HFFc6 (cell line): ENCODE data around the gene CES1. TPM values are rescaled to one million over a fixed set of nuclear protein-coding genes. Genes with fewer than 3 reads are reported as not detected.
"Not testable (repeated sequence)": the region's sequence is repeated elsewhere in the genome, so short reads cannot be mapped to it uniquely, and the experiment has no call there.

ENCODE experiments used
- DNase-seq: peaks from one replicate; pipeline ENCODE4 v3.0.0-alpha.2; 2018
- H3K27ac Mint-ChIP-seq: 2 replicates; pipeline ENCODE4 v1.8.0; 2020; ENCODE audit warnings: mild to moderate bottlenecking, mixed read lengths
- H3K27me3 Mint-ChIP-seq: 2 replicates; pipeline ENCODE4 v1.8.0; 2021; ENCODE audit warnings: mild to moderate bottlenecking, moderate library complexity, mixed read lengths; ENCODE audit not compliant: insufficient read depth
- H3K36me3 Mint-ChIP-seq: 2 replicates; pipeline ENCODE4 v1.8.0; 2021; ENCODE audit warnings: low read depth, mixed read lengths
- H3K4me1 Mint-ChIP-seq: 2 replicates; pipeline ENCODE4 v1.8.0; 2020; ENCODE audit warnings: low read depth, mixed read lengths
- H3K4me3 Mint-ChIP-seq: 2 replicates; pipeline ENCODE4 v1.8.0; 2020; ENCODE audit warnings: mild to moderate bottlenecking, moderate library complexity, mixed read lengths
- H3K9me3 Mint-ChIP-seq: 2 replicates; pipeline ENCODE4 v1.8.0; 2020; ENCODE audit warnings: mild to moderate bottlenecking, mixed read lengths
- total RNA-seq, 6 experiments: library from RNA; stranded (reverse); fragmentation: NEBNext Ultra II Directional; extraction: Animal tissue kit (Norgen Biotek cat#: 25700); gene quantifications; 2 replicates in 1 of 6; 3 replicates in 5 of 6; pipeline ENCODE4 v1.2.3, GENCODE V29; 2021
- TF ChIP-seq, protein P1 (sequence below): fragments of 200-600 bp; sonication (generic); IDR thresholded peaks from 2 replicates; pipeline ENCODE4 v1.5.0; 2021; ENCODE audit warnings: antibody characterized with exemption, mild to moderate bottlenecking

The CES1 gene
- total RNA-seq, 6 experiments from 2014 or later, result not detected

DNA sequence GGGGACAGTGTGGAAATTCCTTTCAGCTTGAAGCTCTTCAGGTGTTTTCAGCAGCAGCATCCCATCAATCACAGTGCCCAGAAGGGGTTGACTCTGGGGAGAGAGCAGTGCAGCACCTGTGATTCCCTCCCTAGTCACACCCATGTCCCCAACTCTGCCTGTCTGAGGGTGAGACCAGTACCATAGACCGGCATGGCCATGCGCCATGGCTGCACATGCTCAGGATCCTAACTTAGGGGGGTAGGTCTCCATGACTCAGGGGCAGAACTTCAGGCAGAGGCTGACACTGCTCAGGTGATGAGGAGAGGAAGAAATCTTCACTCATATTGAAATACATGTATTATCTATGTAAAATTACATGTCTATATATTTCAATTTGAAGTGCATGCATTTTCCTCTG lies 19.9 kb downstream of the CES1 start:
- Mint-ChIP-seq H3K9me3 (no peaks in the 10 kb centered on the region; the same call in 1 of the 2 replicates), H3K27ac (no peak overlapping the region), H3K4me3 (no peak overlapping the region), H3K27me3 (peaks cover 12% of the 10 kb centered on the region; the same call in 1 of the 2 replicates), H3K36me3 (no peaks in the 10 kb centered on the region), H3K4me1 (no peaks in the 10 kb centered on the region)
- no peak for DNase-seq
- TF ChIP-seq, protein P1, sequence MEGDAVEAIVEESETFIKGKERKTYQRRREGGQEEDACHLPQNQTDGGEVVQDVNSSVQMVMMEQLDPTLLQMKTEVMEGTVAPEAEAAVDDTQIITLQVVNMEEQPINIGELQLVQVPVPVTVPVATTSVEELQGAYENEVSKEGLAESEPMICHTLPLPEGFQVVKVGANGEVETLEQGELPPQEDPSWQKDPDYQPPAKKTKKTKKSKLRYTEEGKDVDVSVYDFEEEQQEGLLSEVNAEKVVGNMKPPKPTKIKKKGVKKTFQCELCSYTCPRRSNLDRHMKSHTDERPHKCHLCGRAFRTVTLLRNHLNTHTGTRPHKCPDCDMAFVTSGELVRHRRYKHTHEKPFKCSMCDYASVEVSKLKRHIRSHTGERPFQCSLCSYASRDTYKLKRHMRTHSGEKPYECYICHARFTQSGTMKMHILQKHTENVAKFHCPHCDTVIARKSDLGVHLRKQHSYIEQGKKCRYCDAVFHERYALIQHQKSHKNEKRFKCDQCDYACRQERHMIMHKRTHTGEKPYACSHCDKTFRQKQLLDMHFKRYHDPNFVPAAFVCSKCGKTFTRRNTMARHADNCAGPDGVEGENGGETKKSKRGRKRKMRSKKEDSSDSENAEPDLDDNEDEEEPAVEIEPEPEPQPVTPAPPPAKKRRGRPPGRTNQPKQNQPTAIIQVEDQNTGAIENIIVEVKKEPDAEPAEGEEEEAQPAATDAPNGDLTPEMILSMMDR, result no peak

DNA sequence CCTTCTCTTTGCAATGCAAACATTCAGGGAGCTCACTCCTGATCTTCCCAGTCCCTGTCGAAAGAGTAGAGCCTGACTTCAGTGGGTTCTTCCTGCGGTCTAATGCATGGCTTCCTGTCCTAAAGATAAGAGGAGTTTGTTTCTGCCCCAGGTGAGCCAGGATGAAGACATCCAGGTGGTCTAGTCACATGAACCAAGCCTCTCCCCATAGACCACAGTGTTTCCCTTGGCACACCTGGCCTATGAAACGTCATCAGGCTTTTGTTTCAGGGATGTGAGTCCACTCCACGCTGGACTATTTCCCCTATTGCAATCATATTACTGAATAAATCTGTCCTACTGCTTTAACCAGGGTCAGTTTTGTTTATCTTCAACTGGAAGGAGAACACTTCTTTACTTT lies 21.1 kb downstream of the CES1 start:
- Mint-ChIP-seq H3K27me3 (peaks cover 12% of the 10 kb centered on the region; the same call in 1 of the 2 replicates), H3K36me3 (no peaks in the 10 kb centered on the region), H3K4me3 (no peak overlapping the region), H3K4me1 (no peaks in the 10 kb centered on the region), H3K27ac (no peak overlapping the region), H3K9me3 (no peaks in the 10 kb centered on the region; the same call in 1 of the 2 replicates)
- no peak for DNase-seq
- TF ChIP-seq, protein P1, result no peak

DNA sequence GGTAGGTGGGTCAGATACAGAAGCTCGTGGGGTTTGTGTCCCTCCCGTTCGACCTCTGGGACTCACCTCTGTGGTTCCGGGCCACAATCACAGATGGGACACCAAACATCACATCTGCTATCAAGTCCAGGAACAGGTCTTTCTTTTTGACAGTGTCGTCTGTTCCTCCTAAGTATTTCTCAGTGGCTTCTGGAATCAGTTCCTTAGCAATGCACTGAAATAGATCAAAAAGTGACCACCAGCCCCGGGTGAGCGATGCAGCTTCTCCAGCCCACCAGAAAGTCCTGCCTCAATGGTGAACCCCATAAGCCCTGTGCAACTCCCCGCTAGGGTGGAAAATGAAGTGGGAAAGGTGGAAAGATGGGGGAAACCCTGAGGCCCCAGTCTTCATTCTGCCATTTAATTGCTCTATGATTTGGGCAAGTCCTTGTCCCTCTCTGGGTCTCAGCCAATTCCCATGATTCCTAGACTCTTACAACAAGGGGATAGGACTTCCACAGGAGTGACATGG lies 22.4 kb downstream of the CES1 start:
- no peak overlapping the region for H3K27ac Mint-ChIP-seq
- no peaks in the 10 kb centered on the region for H3K36me3 Mint-ChIP-seq
- no peaks in the 10 kb centered on the region; the same call in 1 of the 2 replicates for H3K9me3 Mint-ChIP-seq
- H3K27me3 Mint-ChIP-seq, result peaks cover 12% of the 10 kb centered on the region; the same call in 1 of the 2 replicates
- TF ChIP-seq, protein P1, result no peak
- H3K4me3 Mint-ChIP-seq, result no peak overlapping the region
- no peaks in the 10 kb centered on the region for H3K4me1 Mint-ChIP-seq
- DNase-seq, result no peak

DNA sequence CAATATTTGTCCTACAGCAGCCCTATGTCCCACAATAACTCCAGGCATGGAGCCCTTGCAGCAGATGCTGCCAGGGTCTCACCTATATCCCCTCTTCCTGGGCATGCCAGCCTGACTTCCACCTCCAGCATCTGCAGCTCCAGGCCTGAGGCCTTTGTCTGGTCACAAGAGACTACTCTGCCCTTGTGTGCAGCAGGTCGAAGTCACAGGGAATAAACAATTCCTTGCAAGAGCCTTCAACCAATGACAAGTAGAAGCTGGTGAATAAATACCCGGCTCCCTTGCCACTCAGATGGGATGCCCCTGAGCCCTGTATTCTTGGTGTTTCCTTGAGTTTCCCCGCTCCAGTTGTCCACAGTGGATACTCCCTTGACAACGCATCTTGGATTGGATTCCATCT lies 23.0 kb downstream of the CES1 start:
- TF ChIP-seq, protein P1, result no peak
- DNase-seq, result no peak
- Mint-ChIP-seq H3K9me3 (no peaks in the 10 kb centered on the region; the same call in 1 of the 2 replicates), H3K4me1 (no peaks in the 10 kb centered on the region), H3K27me3 (peaks cover 11% of the 10 kb centered on the region; the same call in 1 of the 2 replicates), H3K36me3 (no peaks in the 10 kb centered on the region), H3K4me3 (no peak overlapping the region), H3K27ac (no peak overlapping the region)

DNA sequence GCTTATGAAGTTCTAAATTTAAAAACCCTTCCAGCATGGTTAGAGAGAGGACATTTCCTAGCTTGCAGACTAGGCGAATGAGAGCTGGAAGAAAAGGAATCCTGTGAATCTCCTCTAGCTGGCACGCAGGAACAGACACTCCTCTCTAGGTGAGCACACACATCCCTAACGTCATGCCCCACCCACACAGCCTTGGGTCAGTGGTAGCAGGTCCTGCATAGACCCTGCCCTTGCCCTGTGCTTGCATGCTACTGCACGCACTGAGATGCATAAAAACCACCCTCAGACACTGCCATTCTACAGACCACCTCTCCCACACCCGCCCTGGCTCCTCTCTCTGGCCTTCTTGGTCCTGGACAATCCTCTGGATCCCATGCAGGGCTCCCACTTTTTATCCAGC lies 23.5 kb downstream of the CES1 start:
- no peaks in the 10 kb centered on the region for H3K4me1 Mint-ChIP-seq

DNA sequence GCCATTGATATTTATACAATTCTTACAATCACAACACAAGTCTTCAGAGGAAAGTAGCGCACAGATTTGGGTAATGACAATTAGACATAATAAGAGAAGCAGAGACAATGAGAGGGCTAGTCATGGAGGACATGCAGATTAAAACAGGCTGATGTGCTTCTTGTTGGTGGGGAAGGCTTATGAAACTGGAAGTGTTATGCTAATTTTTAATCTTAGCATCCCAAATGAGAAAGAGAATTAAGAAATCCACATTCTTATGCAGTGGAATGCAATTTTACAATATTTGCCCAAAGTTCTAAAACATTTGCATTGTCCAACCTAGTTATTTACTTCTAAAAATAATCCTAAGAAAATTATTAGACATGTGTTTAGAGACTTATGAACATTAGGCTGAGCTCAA lies 24.6 kb downstream of the CES1 start:
- not testable (repeated sequence) for H3K27me3 Mint-ChIP-seq, H3K36me3 Mint-ChIP-seq, DNase-seq, H3K27ac Mint-ChIP-seq, H3K9me3 Mint-ChIP-seq, H3K4me1 Mint-ChIP-seq, H3K4me3 Mint-ChIP-seq

More for the DNA sequence above, 23.5 kb downstream of the CES1 start:
- Mint-ChIP-seq H3K9me3 (no peaks in the 10 kb centered on the region), H3K36me3 (no peaks in the 10 kb centered on the region), H3K4me3 (no peak overlapping the region), H3K27ac (no peak overlapping the region), H3K27me3 (0 out of 2 replicates have a peak, but pooled peaks cover 8% of the 10 kb centered on the region)
- DNase-seq, result no peak
- TF ChIP-seq, protein P1, result no peak

DNA sequence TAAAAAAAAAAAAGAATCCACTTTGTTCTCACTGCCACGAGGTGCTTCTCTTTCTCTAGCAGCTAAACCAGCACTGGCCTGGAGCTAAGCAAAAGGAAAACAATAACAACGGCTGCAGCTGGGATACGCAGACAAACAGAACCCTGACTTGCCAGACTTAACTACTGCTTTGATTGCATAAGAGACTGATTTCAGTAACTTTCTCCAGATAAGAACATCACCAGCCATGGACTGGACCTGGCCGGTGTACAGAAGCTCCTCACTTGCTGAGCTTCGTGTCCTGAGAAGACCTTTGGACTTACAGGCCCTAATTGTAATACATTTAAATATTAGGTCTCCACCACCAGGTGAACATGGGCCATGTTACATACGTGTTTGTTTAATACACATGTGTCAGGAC lies 27.8 kb downstream of the CES1 start:
- H3K4me3 Mint-ChIP-seq, H3K27ac Mint-ChIP-seq, H3K36me3 Mint-ChIP-seq, H3K27me3 Mint-ChIP-seq, DNase-seq, H3K9me3 Mint-ChIP-seq, H3K4me1 Mint-ChIP-seq: not testable (repeated sequence)

DNA sequence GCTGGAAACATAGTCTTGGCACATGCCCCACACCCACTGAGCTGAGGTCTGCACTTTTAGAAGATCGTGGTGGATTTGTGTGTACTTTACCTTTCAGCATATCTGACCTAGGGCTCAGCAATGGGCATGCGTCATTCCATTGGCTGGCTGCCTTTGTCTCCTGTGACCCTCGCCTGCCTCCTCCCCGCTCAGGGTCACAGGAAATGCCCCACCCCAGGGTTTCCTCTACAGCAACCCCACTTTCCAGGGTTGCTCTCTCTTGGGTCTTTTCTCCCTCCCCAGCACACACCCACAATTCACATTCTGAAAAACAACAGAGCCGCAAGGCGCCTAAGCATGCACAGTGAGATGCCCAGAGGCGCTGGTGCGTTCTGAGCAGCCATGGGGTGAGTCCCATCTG lies 29.2 kb downstream of the CES1 start:
- DNase-seq, H3K4me3 Mint-ChIP-seq, H3K27me3 Mint-ChIP-seq, H3K36me3 Mint-ChIP-seq, H3K27ac Mint-ChIP-seq, H3K4me1 Mint-ChIP-seq, H3K9me3 Mint-ChIP-seq: not testable (repeated sequence)

DNA sequence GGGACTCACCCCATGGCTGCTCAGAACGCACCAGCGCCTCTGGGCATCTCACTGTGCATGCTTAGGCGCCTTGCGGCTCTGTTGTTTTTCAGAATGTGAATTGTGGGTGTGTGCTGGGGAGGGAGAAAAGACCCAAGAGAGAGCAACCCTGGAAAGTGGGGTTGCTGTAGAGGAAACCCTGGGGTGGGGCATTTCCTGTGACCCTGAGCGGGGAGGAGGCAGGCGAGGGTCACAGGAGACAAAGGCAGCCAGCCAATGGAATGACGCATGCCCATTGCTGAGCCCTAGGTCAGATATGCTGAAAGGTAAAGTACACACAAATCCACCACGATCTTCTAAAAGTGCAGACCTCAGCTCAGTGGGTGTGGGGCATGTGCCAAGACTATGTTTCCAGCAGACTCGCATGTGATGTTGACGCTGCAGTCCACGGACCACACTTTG lies 39.9 kb downstream of the CES1 start:
- not testable (repeated sequence) for H3K27me3 Mint-ChIP-seq, H3K27ac Mint-ChIP-seq, H3K4me1 Mint-ChIP-seq, DNase-seq, H3K36me3 Mint-ChIP-seq, H3K9me3 Mint-ChIP-seq, H3K4me3 Mint-ChIP-seq
